Mucosa of descending colon (tissue), 3 donors: ENCODE measurements around the gene SCFD2. TPM values are rescaled to one million over a fixed set of nuclear protein-coding genes. Genes with fewer than 3 reads are reported as not detected.

Source experiments
- ATAC-seq: fragments of 200-7000 bp; cut with Tn5 transposase; one replicate; pipeline ENCODE4 v1.9.1; 2020; ENCODE audit warnings: mild to moderate bottlenecking, moderate library complexity
- DNase-seq, 3 donors: peaks; one replicate each; pipeline ENCODE4 v3.0.0-alpha.2; 2020
- H3K36me3 ChIP-seq: fragments of 200-600 bp; one replicate; pipeline ENCODE4 v1.8.0; 2021; ENCODE audit warnings: low read depth, mild to moderate bottlenecking
- H3K4me1 ChIP-seq: fragments of 200-600 bp; one replicate; pipeline ENCODE4 v1.8.0; 2021; ENCODE audit warnings: low read depth, mild to moderate bottlenecking
- H3K4me3 ChIP-seq: fragments of 200-600 bp; one replicate; pipeline ENCODE4 v1.8.0; 2021; ENCODE audit warnings: mild to moderate bottlenecking
- H3K9me3 ChIP-seq: fragments of 200-600 bp; one replicate; pipeline ENCODE4 v1.8.0; 2021; ENCODE audit warnings: mild to moderate bottlenecking
- intact Hi-C, 2 donors: fragments of 100-400 bp; cut with DNase I in 1 of 2; cut with micrococcal nuclease in 1 of 2; formaldehyde crosslinking; loops; one replicate each; pipeline versions ENCODE4 v1.11.0 to v1.11.1; 2022; cut with DNase I, micrococcal nuclease
- total RNA-seq, 3 donors: library from RNA; stranded (reverse); fragmentation: NEBNext Ultra II Directional in 2 of 3; extraction: Animal tissue kit (Norgen Biotek cat#: 25700) in 2 of 3; gene quantifications; one replicate each; pipeline versions ENCODE4 v1.2.1 to v1.2.4, GENCODE V29; 2021 to 2023
- TF ChIP-seq, protein P1 (sequence below): fragments of 200-600 bp; IDR thresholded peaks from one replicate; pipeline ENCODE4 v1.8.0; 2022; ENCODE audit warnings: antibody characterized with exemption, mild to moderate bottlenecking
- donor health status: DM: no; HTN: no; CAD: no; lungs with moderate emphysema.
- donor health status: DM: no; HTN: no; CAD: no.
- donor health status: DM: no; HTN: yes; CAD: no.

The SCFD2 gene
- total RNA-seq, 3 donors from 2014 or later = 11.7 to 17.2 (median 16.0) TPM

DNA sequence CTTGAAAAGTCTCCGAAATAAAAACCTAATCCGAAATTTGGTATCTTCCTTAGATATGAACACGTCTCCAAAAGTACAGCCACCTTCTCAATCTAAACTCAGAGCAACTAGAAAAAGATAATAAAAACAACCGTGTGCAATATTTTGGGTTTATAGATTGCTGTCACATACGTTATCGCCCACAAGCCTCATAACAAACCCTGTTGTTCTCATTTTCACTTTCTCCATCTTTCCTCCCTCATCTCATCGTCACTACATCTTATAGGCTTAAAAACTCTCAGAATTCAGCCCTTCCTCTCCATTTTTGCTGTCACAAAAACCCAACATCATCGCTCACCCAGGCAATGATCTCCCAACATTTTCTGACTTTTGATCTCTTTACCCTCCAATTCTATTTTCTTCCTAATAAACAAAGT, 448 bp upstream of the SCFD2 start:
- H3K4me1 ChIP-seq = peaks cover 23% of the 10 kb centered on the region
- TF ChIP-seq, protein P1, sequence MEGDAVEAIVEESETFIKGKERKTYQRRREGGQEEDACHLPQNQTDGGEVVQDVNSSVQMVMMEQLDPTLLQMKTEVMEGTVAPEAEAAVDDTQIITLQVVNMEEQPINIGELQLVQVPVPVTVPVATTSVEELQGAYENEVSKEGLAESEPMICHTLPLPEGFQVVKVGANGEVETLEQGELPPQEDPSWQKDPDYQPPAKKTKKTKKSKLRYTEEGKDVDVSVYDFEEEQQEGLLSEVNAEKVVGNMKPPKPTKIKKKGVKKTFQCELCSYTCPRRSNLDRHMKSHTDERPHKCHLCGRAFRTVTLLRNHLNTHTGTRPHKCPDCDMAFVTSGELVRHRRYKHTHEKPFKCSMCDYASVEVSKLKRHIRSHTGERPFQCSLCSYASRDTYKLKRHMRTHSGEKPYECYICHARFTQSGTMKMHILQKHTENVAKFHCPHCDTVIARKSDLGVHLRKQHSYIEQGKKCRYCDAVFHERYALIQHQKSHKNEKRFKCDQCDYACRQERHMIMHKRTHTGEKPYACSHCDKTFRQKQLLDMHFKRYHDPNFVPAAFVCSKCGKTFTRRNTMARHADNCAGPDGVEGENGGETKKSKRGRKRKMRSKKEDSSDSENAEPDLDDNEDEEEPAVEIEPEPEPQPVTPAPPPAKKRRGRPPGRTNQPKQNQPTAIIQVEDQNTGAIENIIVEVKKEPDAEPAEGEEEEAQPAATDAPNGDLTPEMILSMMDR = no peak
- peak overlapping the region; percentile 78 for H3K4me3 ChIP-seq
- DNase-seq (no peak), ATAC-seq (no peak)
- intact Hi-C loops = no loop called here
- H3K9me3 ChIP-seq = no peaks in the 10 kb centered on the region
- H3K36me3 ChIP-seq = no peaks in the 10 kb centered on the region

DNA sequence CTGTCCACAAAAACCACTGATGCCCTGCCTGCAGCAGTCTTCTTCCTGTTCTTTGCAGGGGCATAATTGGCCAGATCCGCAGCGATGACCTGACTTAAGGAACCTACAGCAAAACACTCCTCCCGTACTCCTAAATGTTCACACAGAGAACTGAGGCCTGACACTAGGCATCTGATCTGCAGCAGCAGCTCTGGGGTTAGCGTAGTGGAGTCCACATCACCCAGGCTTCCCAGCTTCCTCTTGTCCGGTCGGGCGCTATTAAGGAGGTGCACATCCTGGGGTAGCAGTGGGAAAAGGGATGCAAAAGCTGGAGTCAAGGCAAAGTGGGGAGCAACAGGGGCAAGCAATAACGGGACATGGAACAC, 758 bp downstream of the SCFD2 start:
- DNase-seq (peak in 2 of 3 donors; percentile 18 to 35), ATAC-seq (peak; percentile 30)
- TF ChIP-seq, protein P1 = no peak

DNA sequence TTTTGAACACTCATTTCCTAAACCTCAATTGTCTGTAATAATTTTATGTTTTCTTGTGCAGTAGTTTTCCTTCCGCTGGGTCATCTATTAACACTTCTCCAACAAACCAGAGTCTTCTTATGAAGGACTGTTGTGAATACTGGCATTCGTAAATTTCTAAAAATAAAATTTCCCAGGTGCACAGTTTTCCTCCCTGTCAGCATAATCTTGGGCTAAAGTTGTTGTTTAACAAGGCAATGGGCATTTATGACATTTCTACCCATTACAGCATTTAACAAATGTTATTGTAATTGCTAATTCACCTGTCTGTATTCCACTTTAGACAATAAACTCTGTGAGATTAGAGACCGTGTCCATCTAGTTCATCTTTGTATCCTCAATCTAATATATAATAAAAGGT, 1.2 kb downstream of the SCFD2 start:
- no peak overlapping the region for H3K4me3 ChIP-seq
- DNase-seq = no peak
- intact Hi-C loops = no loop called here
- no peak for ATAC-seq
- TF ChIP-seq, protein P1 = no peak
- peaks cover 23% of the 10 kb centered on the region for H3K4me1 ChIP-seq
- H3K9me3 ChIP-seq = no peaks in the 10 kb centered on the region
- H3K36me3 ChIP-seq = no peaks in the 10 kb centered on the region

More for the DNA sequence above, 758 bp downstream of the SCFD2 start:
- intact Hi-C loops = no loop called here
- peak overlapping the region; percentile 78 for H3K4me3 ChIP-seq
- no peaks in the 10 kb centered on the region for H3K36me3 ChIP-seq
- H3K4me1 ChIP-seq = peaks cover 23% of the 10 kb centered on the region
- H3K9me3 ChIP-seq = no peaks in the 10 kb centered on the region

DNA sequence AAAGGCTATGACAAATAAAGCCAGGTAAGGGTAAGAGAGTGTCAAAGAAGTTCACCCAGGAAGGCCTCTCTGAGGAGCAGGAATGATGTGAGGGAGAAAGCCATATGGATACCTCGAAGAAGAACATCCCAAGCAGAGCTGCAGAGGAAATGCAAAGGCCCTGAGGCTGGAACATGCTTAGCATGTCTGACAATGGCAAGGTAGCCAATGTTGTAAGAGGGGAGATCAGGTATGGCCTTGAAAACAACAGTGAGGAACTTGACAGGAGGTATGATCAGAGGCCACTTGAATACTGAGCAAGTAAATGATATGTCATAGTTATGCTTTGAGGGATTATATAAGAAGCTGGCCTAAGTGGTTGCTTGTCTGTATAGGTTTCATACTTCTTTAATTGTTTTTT, 3.8 kb downstream of the SCFD2 start:
- no peak for DNase-seq
- intact Hi-C loops = no loop called here
- TF ChIP-seq, protein P1 = no peak
- Histone ChIP-seq H3K4me3 (no peak overlapping the region), H3K36me3 (no peaks in the 10 kb centered on the region), H3K9me3 (no peaks in the 10 kb centered on the region), H3K4me1 (peaks cover 23% of the 10 kb centered on the region)
- ATAC-seq = no peak

DNA sequence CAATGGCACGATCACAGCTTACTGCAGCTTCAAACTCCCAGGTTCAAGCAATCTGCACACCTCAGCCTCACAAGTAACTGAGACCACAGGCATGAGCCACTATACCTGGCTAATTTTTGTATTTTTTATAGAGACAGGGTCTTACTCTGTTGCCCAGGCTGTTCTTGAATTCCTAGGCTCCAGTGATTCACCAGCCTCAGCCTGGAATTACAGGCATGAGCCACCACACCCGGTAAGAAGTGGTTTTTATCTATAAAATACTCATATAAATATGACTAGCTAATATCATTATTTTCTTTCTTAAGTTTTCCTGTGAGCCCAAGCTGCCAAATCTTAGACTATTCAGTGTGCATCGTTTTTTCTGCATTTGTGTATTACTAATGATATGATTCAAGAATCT, 4.4 kb downstream of the SCFD2 start:
- DNase-seq = no peak
- TF ChIP-seq, protein P1 = no peak
- intact Hi-C loops = no loop called here
- Histone ChIP-seq H3K4me3 (no peak overlapping the region), H3K9me3 (no peaks in the 10 kb centered on the region), H3K4me1 (peaks cover 19% of the 10 kb centered on the region), H3K36me3 (no peaks in the 10 kb centered on the region)
- ATAC-seq = no peak

DNA sequence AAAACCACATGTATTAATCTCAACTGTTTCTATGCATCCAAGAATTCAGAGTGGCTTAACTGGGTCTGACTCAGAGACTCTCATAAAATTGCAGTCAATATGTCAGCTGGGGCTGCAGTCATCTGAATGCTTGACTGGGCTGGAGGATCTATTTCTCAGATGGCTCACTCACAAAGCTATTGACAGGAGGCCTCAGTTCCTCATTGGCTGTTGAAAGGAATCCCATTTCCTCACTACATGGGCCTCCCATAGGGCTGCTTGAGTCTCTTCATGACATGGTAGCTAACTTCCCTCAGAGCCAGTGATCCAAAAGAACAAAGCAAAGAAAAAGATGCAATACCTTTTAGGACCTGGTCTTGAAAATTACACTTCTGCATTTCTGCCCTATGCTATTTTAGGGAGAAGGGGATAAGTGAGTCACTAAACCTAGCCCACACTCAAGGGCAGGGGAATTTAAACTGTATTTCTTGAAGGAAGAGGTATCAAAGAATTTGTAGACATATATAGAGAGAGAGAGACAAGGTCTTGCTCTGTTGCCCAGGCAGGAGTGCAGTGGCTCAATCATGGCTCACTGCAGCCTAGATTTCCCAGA, 9.8 kb downstream of the SCFD2 start:
- intact Hi-C loops = no loop called here
- Histone ChIP-seq H3K36me3 (no peaks in the 10 kb centered on the region), H3K4me3 (no peak overlapping the region), H3K9me3 (no peaks in the 10 kb centered on the region), H3K4me1 (no peaks in the 10 kb centered on the region)
- ATAC-seq (no peak), DNase-seq (no peak)
- TF ChIP-seq, protein P1 = no peak
